A673 (cell line): ENCODE results near the gene LRRC4. TPM values are rescaled to one million over a fixed set of nuclear protein-coding genes. Genes with fewer than 3 reads are reported as not detected.

Source experiments
- BruUV-seq: library from RNA; stranded (reverse); fragments of 400-500 nt; replicated peaks from 2 replicates; lab custom pipeline; 2021; lab: Mats Ljungman, UMichigan
- CTCF ChIA-PET: fragments of 300-600 bp; sonication (Branson Sonifier 250); formaldehyde crosslinking; loops from one replicate; lab custom pipeline; 2022; ENCODE audit warnings: antibody characterized with exemption; lab: Charles Lee
- POLR2A ChIA-PET: fragments of 300-600 bp; sonication (Branson Sonifier 250); formaldehyde crosslinking; loops from one replicate; lab custom pipeline; 2022; ENCODE audit warnings: antibody characterized with exemption; ENCODE audit not compliant: low non-redundant PET; lab: Charles Lee
- DNase-seq: peaks from one replicate; pipeline ENCODE4 v3.0.0-alpha.2; 2015; ENCODE audit warnings: low spot score
- H3K27ac ChIP-seq: fragments of 200-600 bp; sonication (generic); 2 replicates; pipeline ENCODE4 v1.5.1; 2016; ENCODE audit warnings: mixed run types, low read depth, mild to moderate bottlenecking, mixed read lengths, antibody characterized with exemption, low read length; ENCODE audit not compliant: poor library complexity, severe bottlenecking
- H3K27me3 ChIP-seq: fragments of 200-600 bp; sonication (generic); replicated peaks from 2 replicates; pipeline ENCODE4 v1.6.1; 2017; ENCODE audit warnings: mixed run types, low read depth, mild to moderate bottlenecking, mixed read lengths, antibody characterized with exemption, low read length; ENCODE audit not compliant: insufficient read depth, poor library complexity
- H3K36me3 ChIP-seq: fragments of 200-600 bp; sonication (generic); 2 replicates; pipeline ENCODE4 v1.6.1; 2016; ENCODE audit warnings: mixed run types, mild to moderate bottlenecking, mixed read lengths, antibody characterized with exemption, low read length; ENCODE audit not compliant: insufficient read depth, poor library complexity, severe bottlenecking
- H3K4me1 ChIP-seq: fragments of 200-600 bp; sonication (generic); 2 replicates; pipeline ENCODE4 v1.6.1; 2017; ENCODE audit warnings: mixed run types, mild to moderate bottlenecking, mixed read lengths, antibody characterized with exemption, low read length; ENCODE audit not compliant: insufficient read depth, poor library complexity, severe bottlenecking
- H3K4me3 ChIP-seq: fragments of 200-600 bp; sonication (generic); 2 replicates; pipeline ENCODE4 v1.5.1; 2016; ENCODE audit warnings: low read depth, mixed run types, mild to moderate bottlenecking, mixed read lengths, low read length; ENCODE audit not compliant: poor library complexity, severe bottlenecking
- H3K9me3 ChIP-seq: fragments of 200-600 bp; sonication (generic); 2 replicates; pipeline ENCODE4 v1.6.1; 2016; ENCODE audit warnings: mixed run types, low read depth, mild to moderate bottlenecking, mixed read lengths, antibody characterized with exemption, low read length; ENCODE audit not compliant: poor library complexity, severe bottlenecking
- CTCF ChIP-seq: fragments of 300-800, 200-600 bp; sonication (generic); conservative IDR thresholded peaks from 2 replicates; pipeline ENCODE4 v1.5.1; 2017; ENCODE audit warnings: low read depth, mild to moderate bottlenecking, antibody characterized with exemption, low read length, moderate library complexity, mixed read lengths
- EZH2 ChIP-seq: fragments of 200-600 bp; sonication (generic); IDR thresholded peaks from 2 replicates; pipeline ENCODE4 v1.6.1; 2017; ENCODE audit warnings: borderline replicate concordance, low read depth, mild to moderate bottlenecking, mixed read lengths, antibody characterized with exemption, low read length; ENCODE audit not compliant: poor library complexity, severe bottlenecking
- intact Hi-C: fragments of 100-400 bp; cut with micrococcal nuclease; formaldehyde crosslinking; loops from one replicate; pipeline ENCODE4 v1.10.0; 2022; ENCODE audit not compliant: unreplicated experiment
- total RNA-seq: library from RNA; stranded (reverse); gene quantifications from 2 replicates; pipeline ENCODE4 v1.2.3, GENCODE V29; 2021

The LRRC4 gene
- total RNA-seq, 1 experiment from 2014 or later, result 16.1 TPM

GRCh38 chr7:128017460-128017859 lies 13.8 kb downstream of the LRRC4 start:
- intact Hi-C loops, result no loop called here
- TF ChIP-seq EZH2 (no peak), CTCF (no peak)
- peaks cover 29% of the 10 kb centered on the region for H3K4me1 ChIP-seq
- ChIA-PET POLR2A (no interaction called here), CTCF (no interaction called here)
- no peaks in the 10 kb centered on the region for H3K27me3 ChIP-seq
- H3K36me3 ChIP-seq, result no peaks in the 10 kb centered on the region
- H3K4me3 ChIP-seq, result no peak overlapping the region
- H3K9me3 ChIP-seq, result no peaks in the 10 kb centered on the region
- no peak overlapping the region for H3K27ac ChIP-seq
- BruUV-seq, result no TSS peak
- DNase-seq, result no peak

- peaks cover 4% of the 10 kb centered on the region for H3K4me1 ChIP-seq
- intact Hi-C loops, result no loop called here
Measured at GRCh38 chr7:128014811-128015210, 16.4 kb downstream of the LRRC4 start.

GRCh38 chr7:128011131-128011661 lies 20.0 kb downstream of the LRRC4 start:
- no peaks in the 10 kb centered on the region for H3K36me3 ChIP-seq
- intact Hi-C loops, result no loop called here
- no peak overlapping the region for H3K27ac ChIP-seq
- no peak overlapping the region for H3K4me3 ChIP-seq
- DNase-seq, result no peak
- no peaks in the 10 kb centered on the region for H3K9me3 ChIP-seq
- ChIA-PET CTCF (no interaction called here), POLR2A (no interaction called here)
- H3K4me1 ChIP-seq, result no peaks in the 10 kb centered on the region
- no peaks in the 10 kb centered on the region for H3K27me3 ChIP-seq
- BruUV-seq, result no TSS peak
- no peak for TF ChIP-seq EZH2

More at GRCh38 chr7:128014811-128015210, 16.4 kb downstream of the LRRC4 start:
- ChIA-PET POLR2A (interaction anchor here (0.6 kb wide), 1 partner anchor 92 kb away, joined by 3 read pairs; no protein-coding TSS in a partner anchor), CTCF (no interaction called here)
- no peak for DNase-seq
- Histone ChIP-seq H3K9me3 (no peaks in the 10 kb centered on the region), H3K27me3 (no peaks in the 10 kb centered on the region), H3K4me3 (no peak overlapping the region), H3K27ac (no peak overlapping the region), H3K36me3 (no peaks in the 10 kb centered on the region)
- TF ChIP-seq EZH2 (no peak), CTCF (no peak)
- no TSS peak for BruUV-seq
